HG03565 (cell line): Measurements from ENCODE around the gene SWI5.
"Not testable (repeated sequence)": the region's sequence is repeated elsewhere in the genome, so short reads cannot be mapped to it uniquely, and the experiment has no call there.

Experiments
- ATAC-seq: cut with Tn5 transposase; IDR thresholded peaks from one replicate; pipeline ENCODE4 v1.9.1; 2021; ENCODE audit warnings: mild to moderate bottlenecking, moderate library complexity; ENCODE audit not compliant: unreplicated experiment

Gene SWI5

DNA sequence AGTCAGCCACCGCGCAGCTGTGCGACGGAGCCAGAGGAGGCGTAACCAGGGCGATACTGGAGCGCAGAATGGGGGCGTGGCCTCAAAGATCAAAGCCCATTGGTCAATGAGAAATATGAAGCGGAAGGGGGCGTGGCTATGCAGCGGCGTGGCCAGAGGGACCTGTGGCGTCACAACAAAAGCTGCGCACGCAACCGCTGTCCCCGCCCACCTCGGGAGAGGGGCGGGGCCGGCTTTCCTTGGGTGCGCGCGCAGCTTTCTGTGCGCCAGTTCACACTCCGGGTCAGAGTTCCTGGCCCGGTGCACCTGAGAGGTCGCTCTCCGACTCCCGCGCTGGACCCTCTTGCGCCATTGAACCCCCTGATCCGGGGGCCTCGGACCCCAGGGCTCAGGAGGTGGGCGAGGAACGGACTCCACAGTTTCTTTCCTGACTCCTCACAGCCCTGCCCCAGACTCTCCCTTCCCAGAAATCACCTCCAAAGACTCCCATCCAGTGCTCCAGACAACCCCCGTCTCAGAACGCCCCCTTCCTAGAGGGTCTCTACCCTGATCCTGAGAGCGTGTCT is at the start of gene SWI5:
TSS of gene SWI5 (plus strand) at position 269 of the 566 bp plus-strand sequence.
- peak; percentile 92 for ATAC-seq

DNA sequence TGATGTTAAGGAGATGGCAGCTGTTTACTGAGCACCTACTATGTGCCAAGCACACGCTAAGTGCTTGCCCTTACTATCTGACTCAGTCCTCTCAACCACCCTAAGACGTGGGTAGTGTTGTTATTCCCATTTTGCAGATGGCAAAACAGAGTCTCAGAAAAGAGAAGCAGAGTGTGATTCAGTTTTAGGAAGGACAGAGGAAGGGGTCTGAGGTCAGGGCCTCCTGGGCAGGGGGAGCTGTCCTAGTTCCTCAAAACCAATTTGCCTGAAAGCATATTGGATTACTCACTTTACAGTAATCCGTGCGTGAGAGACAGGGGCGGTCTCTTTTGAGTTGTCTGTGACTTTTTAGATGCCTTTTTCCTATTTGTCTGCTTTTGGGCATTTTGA is 49.7 kb upstream of the SWI5 start:
- ATAC-seq, result no peak

DNA sequence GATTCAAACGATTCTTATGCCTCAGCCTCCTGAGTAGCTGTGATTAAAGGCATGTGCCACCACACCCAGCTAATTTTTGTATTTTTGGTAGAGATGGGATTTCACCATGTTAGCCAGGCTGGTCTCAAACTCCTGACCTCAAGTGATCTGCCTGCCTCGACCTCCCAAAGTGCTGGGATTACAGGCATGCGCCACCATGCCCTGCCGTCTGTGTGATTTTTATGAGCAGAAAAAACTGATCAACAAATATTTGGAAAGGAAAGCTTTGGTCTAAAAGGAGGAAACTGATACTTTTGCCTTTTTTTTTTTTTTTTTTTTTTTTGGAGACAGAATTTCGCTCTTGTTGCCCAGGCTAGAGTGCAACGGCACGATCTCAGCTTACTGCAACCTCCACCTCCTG is 45.2 kb upstream of the SWI5 start:
- ATAC-seq, result not testable (repeated sequence)

DNA sequence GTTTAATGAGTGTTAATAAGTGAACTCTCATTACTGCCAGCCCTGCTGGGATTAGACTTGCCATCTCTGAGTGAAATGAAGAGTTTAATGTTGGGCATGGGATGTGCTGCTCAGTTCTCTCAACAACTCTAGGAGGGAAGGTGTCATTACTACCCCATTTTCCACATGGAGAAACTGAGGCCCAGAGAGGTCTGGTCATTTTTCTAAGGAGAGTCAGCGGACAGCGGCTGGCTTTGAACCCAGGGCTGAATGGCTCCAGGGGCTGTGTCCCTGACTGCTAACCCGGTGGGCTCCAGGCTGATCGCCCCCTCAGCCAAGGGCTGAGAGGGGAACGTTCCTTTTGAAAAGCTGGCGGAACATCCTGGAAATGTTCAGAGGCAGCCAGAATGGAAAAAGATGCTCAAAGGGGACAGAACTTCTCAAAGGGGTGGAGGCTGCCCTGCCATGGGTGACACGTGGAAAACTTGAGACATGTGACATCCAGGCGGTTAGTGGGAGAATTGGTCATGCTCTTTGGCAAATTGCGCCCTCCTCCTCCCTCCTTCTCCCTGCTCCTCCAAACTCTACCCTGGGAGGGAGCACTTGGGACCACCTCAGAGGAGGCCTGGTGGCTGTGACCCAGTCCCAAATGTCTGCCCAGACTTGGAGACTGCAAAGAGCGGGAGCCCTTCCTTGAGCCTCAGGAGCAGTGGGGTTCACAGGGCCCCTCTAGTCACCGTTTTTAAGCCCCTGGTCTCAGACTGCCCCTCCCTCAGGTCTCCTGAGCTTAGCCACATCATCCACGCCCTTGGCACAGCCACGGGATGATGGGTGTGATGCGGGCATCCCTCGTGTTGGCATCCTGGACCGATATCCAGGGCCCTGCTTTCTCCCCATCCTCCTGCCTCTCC is 44.2 kb upstream of the SWI5 start:
- ATAC-seq, result no peak

DNA sequence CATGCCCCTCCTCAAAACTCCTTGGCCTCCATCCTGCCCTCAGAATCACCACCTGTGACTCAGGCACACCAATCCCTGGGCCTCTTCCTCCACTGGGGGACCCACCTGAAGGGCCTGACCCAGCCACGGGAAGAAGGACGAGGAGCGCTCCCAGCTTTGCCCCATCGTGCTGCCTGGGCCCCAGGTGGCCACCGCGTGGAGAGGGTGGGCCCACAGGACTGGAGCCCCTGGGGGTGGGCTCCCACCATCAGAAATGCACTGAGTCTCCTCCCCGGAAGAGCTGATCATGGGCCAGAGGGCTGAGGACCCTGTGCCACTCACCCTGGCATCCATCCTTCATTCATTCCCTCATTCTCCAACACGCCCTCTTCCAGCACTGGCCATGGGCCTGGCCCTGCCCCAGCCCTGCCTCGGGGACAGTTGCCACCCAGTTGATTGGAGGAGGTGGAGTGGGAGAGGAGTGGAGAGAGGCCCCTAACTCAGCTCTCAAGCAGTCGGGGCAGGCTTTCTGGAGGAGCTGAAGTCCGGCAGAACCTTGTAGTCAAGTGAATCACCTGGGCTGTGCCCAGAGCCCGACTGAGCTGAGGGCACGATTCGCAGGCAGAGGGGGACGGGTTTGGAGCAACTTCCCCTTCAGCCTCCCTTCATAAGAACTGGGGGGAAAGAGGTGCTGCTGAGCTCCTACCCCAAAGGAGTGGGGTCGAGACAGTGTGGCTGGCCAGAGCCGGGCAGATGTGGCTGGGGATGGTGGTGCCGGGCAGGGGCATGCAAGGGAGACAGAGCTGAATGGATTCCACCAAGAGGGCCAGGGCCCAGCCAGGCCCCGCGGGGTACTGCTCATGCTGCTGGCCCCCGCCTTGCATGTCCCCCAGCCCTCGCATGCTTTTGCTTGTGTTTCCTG is 43.3 kb upstream of the SWI5 start:
- no peak for ATAC-seq

DNA sequence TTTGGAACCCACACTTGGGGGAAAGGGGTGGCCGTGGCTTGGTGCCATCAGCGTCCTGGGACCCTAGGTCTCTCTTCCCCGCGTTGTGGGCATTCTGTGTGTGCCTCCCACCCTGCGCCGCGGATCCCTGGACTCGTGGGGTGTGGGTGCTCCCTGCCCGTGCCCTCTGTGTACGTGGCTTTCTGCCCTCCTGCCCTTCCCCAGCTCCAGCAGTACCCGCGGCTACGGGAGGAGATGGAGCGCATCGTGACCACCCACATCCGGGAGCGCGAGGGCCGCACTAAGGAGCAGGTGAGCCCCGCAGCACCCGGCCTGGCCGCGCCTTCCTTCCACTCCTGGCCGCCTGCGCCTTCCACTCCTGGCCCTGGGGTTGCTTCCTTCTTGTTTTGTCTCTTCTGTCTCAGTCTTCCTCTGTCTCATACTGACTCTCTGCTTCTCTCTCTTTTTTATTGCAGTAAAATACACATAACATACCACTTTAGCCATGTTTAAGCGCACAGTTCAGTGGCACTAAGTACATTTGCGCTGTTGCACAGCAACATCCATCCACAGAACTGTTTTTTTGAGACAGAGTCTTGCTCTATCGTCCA is 42.2 kb upstream of the SWI5 start:
- ATAC-seq, result no peak

DNA sequence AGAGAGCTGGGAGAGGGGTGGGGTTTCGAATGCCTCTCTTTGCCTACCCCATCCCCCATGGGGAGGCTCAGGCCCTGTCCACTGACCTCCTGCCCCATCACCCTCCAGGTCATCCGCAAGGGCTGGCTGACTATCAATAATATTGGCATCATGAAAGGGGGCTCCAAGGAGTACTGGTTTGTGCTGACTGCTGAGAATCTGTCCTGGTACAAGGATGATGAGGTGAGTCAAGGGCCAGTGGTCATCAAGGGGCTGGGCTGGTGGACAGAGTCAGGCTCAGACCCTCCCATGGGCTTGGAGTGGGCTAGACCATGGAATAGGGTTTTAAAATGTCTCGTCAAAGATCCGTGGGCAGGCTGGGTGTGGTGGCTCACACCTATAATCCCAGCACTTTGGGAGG is 34.0 kb upstream of the SWI5 start:
- no peak for ATAC-seq

DNA sequence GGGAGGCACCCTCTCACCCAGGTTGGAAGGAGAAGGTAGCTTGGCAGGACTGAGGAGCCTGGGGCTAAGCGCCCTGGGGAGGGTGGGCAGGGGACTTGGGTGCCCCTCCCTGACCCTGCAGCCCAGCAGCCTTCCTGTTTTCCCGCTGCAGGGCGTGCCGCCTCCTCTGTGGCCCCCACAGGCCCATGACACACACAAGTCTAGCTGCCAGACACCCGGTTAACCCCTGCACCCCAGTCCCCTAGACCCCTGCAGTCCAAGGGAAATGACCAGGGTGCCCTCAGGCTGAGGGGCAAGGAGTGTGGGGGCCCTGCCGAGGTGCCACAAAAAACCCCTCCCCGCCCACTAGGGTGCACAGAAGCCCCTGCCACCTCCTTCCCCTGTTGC is 33.3 kb upstream of the SWI5 start:
- no peak for ATAC-seq

DNA sequence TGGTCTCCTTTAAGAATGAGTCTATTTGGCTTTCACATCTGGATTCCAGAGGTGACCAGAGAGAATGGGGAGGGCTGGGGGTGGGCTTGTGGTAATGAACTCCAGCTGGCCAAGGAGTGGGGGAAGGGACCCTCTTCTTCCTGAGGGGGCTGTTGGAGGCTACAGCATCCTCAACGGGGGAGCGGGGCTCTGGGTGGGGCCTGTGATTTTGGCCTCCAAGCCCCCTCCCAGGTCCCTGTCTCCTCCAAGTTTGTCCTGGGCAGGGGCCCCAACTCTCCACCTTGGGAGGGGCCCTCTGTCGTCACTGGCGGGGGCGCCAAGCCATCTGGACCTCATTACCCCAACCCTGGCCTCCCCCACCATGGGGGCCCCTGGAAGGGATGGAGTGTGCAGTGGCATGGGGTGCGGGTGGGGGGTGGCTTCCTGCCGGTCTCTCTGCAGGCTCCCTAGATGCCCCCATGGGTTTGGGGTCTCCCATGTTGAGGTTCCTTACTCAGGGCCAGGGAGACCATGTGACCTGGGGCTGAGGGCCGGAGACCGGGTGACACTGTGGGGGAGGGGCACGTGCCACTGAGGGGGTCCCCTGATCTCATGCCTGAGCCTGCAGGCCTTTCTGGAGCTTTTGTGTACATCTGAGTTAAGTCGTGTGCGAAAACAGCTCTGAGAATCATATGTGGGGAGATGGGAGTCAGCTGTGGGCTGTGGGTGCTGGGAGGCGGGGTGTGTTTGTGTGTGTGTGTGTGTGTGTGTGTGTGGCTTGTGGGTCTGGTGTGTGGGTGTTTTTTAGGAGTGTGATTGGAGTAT is 32.7 kb upstream of the SWI5 start:
- no peak for ATAC-seq

DNA sequence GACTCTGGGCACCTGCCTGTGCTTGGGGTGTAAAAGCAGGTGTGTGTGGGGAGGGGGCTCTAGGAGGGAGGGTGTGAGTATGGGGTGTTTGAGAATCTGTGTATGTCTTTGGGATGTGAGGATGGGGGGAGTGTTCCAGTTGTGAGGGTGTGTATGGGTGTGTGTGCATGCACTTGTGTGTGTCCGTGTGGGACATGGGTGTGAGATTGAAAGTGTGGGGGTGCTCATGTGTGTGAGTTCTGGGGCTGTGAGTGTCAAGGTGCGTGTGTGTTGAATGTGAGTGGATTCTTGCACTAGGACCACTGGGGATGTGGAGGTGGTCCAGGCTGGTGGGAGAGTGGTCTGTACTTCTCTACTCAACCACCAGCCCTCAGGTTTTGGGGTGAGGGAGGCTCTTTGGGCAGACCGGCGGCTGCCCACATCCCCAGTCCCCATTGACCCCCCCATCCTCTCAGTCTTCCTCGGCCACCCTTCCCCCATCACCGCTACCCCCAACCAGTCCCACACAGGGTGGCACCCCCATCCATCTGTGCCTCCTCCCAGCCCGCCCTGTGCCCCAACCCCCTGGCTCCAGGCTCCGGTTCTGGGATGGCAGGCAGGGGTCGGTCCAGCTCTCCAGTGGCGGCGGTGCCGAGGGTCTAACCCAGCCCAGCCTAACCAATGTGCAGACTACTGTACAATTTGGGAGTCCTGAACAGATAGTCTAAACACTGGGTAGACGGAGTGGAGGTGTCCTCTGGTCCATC is 31.8 kb upstream of the SWI5 start:
- no peak for ATAC-seq

DNA sequence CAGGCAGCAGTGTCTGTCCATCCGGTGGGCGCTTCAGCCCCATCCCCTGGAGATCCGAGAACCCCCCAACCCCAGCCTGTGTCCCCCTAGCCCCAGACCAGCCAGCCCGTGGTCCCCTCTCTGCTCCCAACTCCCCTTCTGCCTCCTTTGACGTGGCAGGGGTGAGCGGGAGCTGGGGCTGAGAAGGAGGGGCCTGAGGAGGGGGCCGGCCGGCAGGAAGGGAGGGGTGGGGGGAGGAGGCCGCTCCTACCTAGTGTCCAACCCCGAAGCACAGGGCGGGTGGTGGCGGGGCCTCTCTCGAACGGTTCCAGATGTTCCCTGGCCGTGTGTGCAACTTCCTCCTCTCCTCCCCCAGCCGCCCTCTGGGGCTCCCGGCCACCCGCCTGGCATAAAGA is 31.2 kb upstream of the SWI5 start:
- no peak for ATAC-seq

DNA sequence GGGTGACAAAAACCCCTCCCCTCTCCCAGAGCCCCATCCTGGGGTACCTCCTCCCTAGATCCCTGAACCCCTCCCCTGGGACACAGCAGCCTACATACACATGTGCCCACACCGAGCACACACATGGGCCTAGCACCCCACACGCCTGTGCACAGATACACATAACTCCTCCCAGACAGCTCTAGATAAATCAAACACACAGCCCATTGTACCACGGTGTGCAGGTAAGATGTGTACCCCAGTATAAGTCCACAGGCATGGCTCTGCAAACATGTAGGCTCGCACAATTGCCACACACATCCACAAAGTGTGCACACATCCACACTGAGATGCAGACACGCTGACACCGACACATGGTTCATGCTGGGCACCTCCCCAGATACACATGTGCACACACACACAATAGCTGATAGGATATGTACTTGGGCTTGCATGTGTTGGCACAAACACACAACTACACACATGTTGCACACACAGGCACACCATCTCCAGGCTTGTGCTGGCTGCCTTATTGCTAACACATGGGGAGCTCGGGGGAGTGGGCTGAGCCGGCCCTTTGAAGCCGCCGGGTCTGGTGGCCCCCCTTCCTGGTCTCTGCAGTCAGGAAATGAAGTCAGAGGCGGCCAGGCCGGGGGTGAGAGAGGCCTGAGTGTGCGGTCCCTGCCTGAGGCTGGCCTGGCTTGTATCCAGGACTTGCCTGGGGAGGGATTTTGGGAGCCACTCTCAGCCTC is 30.5 kb upstream of the SWI5 start:
- no peak for ATAC-seq

DNA sequence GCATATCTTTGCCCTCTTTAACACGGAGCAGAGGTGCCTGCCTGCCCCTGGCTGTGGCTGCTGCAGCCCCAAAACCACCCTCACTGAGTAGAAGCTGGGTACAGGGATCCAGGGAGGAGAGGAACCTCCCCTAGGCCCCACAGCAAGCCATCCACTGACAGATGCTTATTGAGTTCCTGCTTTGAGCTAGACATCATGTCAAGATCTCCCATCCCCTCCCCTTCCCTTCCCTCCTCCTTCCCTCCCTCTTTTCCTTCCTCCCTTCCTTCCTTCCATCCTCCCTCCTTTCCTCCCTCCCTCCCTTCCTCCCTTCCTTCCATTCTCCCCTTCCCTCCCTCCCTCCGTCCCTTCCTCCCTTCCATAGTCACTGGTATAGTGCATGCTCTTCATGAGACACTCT is 29.6 kb upstream of the SWI5 start:
- ATAC-seq, result no peak

DNA sequence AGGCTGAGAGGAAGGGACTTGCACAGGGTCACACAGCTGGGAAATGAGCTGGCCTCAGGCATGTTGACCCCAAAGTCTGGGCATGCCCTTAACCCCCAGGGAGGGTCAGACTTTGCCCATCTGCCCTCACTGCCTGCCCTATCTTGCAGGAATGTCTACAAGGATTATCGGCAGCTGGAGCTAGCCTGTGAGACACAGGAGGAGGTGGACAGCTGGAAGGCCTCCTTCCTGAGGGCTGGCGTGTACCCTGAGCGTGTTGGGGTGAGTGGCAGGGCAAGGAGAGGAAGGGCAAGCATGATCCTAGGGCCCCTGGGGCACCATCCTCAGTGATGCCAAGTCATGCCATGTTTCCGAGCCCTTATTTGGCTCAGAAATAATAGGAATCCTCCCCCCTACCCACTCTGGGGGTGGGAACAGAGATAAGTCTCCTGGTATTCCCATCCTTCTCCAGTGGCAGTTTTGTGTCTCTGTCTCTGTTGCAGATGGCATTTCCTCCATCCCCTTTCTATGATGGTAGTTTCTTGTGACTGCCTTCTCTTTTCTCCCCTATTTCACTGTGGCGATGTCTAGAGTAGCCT is 28.8 kb upstream of the SWI5 start:
- ATAC-seq, result no peak

DNA sequence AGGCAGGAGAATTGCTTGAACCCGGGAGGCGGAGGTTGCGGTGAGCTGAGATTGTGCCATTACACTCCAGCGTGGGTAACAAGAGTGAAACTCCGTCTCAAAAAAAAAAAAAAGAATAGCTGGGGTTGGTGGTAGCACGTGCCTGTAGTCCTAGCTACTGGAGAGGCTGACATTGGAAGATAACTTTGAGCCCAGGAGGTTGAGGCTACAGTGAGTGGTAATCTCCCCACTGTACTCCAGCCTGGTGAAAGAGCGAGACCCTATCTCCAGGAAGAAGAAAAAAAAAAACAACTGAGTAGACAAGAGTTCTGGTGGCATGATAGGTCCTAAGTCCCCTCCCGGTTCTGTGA is 26.5 kb upstream of the SWI5 start:
- no peak for ATAC-seq

DNA sequence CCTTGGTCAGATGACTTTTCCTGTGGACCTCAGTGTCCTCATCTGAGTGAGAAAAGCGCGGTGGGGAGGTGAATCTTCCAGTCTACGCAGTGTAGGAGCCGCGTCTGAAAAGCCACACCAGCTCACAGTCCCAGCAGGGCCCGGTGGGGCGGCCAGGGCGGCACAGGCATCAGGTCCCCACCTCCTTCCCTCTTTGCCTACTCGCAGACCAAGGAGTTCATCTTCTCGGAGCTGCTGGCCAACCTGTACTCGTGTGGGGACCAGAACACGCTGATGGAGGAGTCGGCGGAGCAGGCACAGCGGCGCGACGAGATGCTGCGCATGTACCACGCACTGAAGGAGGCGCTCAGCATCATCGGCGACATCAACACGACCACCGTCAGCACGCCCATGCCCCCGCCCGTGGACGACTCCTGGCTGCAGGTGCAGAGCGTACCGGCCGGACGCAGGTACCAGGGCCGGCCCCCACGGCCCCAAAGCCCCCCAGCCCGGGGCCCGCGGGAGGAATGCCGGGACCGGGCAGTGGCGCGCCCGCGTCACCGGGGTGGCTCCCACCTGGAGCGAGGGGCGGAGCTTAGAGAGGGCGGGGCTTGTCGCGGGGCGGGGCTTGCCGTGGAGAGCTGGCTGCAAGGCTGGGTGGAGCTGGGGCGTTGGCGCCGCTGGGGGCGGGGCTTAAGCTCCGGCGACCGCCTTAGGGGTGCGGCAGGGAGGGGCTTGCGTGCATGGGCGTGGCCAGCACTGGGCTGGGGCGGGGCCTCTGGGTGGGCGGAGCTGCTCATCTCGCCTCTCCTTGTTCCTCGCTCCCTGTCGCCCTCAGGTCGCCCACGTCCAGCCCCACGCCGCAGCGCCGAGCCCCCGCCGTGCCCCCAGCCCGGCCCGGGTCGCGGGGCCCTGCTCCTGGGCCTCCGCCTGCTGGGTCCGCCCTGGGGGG is 25.9 kb upstream of the SWI5 start:
- ATAC-seq, result peak; percentile 80

DNA sequence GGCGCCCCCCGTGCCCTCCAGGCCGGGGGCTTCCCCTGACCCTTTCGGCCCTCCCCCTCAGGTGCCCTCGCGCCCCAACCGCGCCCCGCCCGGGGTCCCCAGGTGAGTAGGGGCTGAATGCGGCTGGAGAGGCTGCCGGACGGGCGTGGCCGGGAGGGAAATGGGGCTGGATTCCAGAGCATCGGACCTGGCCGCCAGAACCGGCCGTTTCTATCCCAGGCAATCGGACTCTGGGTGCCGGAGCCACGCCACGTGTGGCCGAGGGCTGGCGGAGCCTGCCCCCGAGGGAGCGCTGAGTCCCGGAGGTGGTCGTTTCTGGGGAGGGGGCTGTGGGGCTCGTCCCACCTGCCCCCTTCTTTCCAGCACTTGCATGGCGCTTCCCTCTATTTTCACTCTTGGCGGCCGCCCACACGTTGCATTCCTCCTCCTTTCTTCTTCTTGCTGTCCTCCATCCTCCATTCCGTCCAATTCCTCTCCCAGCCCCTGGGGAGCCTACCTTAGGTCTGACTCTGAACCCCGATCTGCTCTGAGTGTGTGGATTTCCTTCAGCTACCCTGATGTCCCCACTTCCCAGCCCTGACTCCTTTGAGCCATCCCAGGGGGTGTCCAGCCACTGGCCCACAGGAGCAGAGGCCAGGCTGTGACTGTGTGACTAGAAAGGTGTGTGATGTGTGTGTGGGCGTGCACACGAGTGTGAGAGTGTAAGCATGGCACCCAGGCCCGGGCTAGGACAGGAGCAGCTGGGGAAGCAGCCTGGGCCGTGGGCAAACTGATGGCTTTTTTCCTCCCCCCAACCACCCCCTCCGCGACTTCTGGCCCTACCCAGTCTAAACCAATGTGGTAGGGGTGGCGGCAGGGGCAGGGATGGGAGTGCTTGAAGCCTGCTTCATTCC is 25.0 kb upstream of the SWI5 start:
- no peak for ATAC-seq
